Measurements from ENCODE around the gene POP5.
"Not testable (repeated sequence)": the region's sequence is repeated elsewhere in the genome, so short reads cannot be mapped to it uniquely, and the experiment has no call there.

POP5 gene

GRCh38 chr12:120580787-120581723 is at the start of gene POP5:
Gene POP5, minus strand, starts transcription at chr12:120581402. Its CDS starts 40 bp downstream, at chr12:120581362.
- in situ Hi-C loops (cut with MboI; ENCODE audit: low sequenced_read_pairs): no loop called here

- in situ Hi-C loops (cut with MboI; ENCODE audit: low sequenced_read_pairs): no loop called here
These were observed 49.1 kb upstream of the POP5 start for GRCh38 chr12:120630104-120630892.

GRCh38 chr12:120628919-120629318 is 47.7 kb upstream of the POP5 start:
- in situ Hi-C loops (cut with MboI; ENCODE audit: low sequenced_read_pairs): no loop called here

GRCh38 chr12:120625557-120626419 is 44.6 kb upstream of the POP5 start:
- in situ Hi-C loops (cut with MboI; ENCODE audit: low sequenced_read_pairs): no loop called here

GRCh38 chr12:120620624-120621023 is 39.4 kb upstream of the POP5 start:
- in situ Hi-C loops (cut with MboI; ENCODE audit: low sequenced_read_pairs): no loop called here

- in situ Hi-C loops (cut with MboI; ENCODE audit: low sequenced_read_pairs): no loop called here
These were observed 37.9 kb upstream of the POP5 start for GRCh38 chr12:120618954-120619615.

GRCh38 chr12:120617767-120618166 is 36.6 kb upstream of the POP5 start:
- in situ Hi-C loops (cut with MboI; ENCODE audit: low sequenced_read_pairs): not testable (repeated sequence)

GRCh38 chr12:120617193-120617592 is 36.0 kb upstream of the POP5 start:
- in situ Hi-C loops (cut with MboI; ENCODE audit: low sequenced_read_pairs): not testable (repeated sequence)

- in situ Hi-C loops (cut with MboI; ENCODE audit: low sequenced_read_pairs): no loop called here
These were observed 33.6 kb upstream of the POP5 start for GRCh38 chr12:120614848-120615247.

- in situ Hi-C loops (cut with MboI; ENCODE audit: low sequenced_read_pairs): not testable (repeated sequence)
These were observed 30.3 kb upstream of the POP5 start for GRCh38 chr12:120611534-120611933.

GRCh38 chr12:120610560-120610959 is 29.4 kb upstream of the POP5 start:
- in situ Hi-C loops (cut with MboI; ENCODE audit: low sequenced_read_pairs): no loop called here

GRCh38 chr12:120602416-120602815 is 21.2 kb upstream of the POP5 start:
- in situ Hi-C loops (cut with MboI; ENCODE audit: low sequenced_read_pairs): not testable (repeated sequence)

GRCh38 chr12:120599672-120600552 is 18.7 kb upstream of the POP5 start:
- in situ Hi-C loops (cut with MboI; ENCODE audit: low sequenced_read_pairs): no loop called here

GRCh38 chr12:120598674-120599463 is 17.7 kb upstream of the POP5 start:
- in situ Hi-C loops (cut with MboI; ENCODE audit: low sequenced_read_pairs): no loop called here

GRCh38 chr12:120597861-120598260 is 16.7 kb upstream of the POP5 start:
- in situ Hi-C loops (cut with MboI; ENCODE audit: low sequenced_read_pairs): no loop called here

- in situ Hi-C loops (cut with MboI; ENCODE audit: low sequenced_read_pairs): no loop called here
These were observed 15.7 kb upstream of the POP5 start for GRCh38 chr12:120596901-120597300.

GRCh38 chr12:120592121-120593049 is 11.2 kb upstream of the POP5 start:
- in situ Hi-C loops (cut with MboI; ENCODE audit: low sequenced_read_pairs): no loop called here

All from hTERT RPE-1 (cell line).